ENCODE data around the gene KRTAP1-1. TPM values are rescaled to one million over a fixed set of nuclear protein-coding genes. Genes with fewer than 3 reads are reported as not detected.

KRTAP1-1 gene
- total RNA-seq, 1 experiment from 2014 or later = not detected

- peaks cover 23% of the 10 kb centered on the region for H3K9me3 Mint-ChIP-seq (ENCODE audit: unreplicated experiment)
- ChIA-PET POLR2A (interaction anchor here (0.9 kb wide), 1 partner anchor 160 kb away, joined by 6 read pairs; no protein-coding TSS in a partner anchor), CTCF (interaction anchor here (0.6 kb wide), 1 partner anchor 20 kb away, joined by 3 read pairs; no protein-coding TSS in a partner anchor)
- Histone ChIP-seq H3K4me1 (peaks cover 36% of the 10 kb centered on the region), H3K4me3 (ENCODE audit: low read depth, low read length) (no peak overlapping the region), H3K9me3 (no peaks in the 10 kb centered on the region), H3K27me3 (replicated peaks; ENCODE audit: control insufficient read depth, insufficient read depth, low read length) (no peaks in the 10 kb centered on the region), H3K36me3 (ENCODE audit: control insufficient read depth, insufficient read depth, low read length) (no peaks in the 10 kb centered on the region)
- H3K27me3 Mint-ChIP-seq (ENCODE audit: insufficient read depth, unreplicated experiment) = no peaks in the 10 kb centered on the region
- no peak for DNase-seq
- H3K36me3 Mint-ChIP-seq (ENCODE audit: insufficient read depth, unreplicated experiment) = no peaks in the 10 kb centered on the region
- peaks cover 14% of the 10 kb centered on the region for H3K4me1 Mint-ChIP-seq (ENCODE audit: low read depth, unreplicated experiment)
- no TSS peak for BruUV-seq (replicated peaks)
- H3K27ac Mint-ChIP-seq (ENCODE audit: unreplicated experiment) = no peak overlapping the region
- TF ChIP-seq, protein P1, sequence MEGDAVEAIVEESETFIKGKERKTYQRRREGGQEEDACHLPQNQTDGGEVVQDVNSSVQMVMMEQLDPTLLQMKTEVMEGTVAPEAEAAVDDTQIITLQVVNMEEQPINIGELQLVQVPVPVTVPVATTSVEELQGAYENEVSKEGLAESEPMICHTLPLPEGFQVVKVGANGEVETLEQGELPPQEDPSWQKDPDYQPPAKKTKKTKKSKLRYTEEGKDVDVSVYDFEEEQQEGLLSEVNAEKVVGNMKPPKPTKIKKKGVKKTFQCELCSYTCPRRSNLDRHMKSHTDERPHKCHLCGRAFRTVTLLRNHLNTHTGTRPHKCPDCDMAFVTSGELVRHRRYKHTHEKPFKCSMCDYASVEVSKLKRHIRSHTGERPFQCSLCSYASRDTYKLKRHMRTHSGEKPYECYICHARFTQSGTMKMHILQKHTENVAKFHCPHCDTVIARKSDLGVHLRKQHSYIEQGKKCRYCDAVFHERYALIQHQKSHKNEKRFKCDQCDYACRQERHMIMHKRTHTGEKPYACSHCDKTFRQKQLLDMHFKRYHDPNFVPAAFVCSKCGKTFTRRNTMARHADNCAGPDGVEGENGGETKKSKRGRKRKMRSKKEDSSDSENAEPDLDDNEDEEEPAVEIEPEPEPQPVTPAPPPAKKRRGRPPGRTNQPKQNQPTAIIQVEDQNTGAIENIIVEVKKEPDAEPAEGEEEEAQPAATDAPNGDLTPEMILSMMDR (IDR thresholded peaks at IDR 0.05; ENCODE audit: insufficient read depth in 1 of 2, low read depth in 1 of 2, low read length in 1 of 2, severe bottlenecking in 1 of 2, unreplicated experiment in 1 of 2) = no peak
- H3K4me3 Mint-ChIP-seq (ENCODE audit: unreplicated experiment) = no peak overlapping the region
- intact Hi-C loops (cut with micrococcal nuclease; ENCODE audit: unreplicated experiment) = no loop called here
Measured at GRCh38 chr17:41019415-41019814, 21.8 kb downstream of the KRTAP1-1 start.

DNA sequence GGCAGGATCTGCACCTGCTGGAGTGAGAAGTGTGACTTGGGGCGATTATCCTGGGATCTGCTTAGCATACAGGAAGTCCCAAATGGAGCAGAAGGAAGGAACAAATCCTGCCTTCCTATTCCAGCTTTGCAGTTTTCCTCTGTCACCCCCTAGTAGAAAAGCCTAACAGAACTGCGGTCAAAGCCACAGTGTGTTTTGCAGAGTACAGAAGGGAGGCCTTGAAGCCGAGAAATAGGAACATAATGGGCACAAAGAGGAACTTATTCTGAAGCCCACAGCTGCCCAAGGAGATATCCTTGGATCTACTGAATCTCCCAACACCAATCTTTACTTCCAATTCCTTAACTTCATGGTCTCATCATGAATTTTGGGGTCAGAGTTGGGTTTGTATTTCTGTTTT lies 22.7 kb downstream of the KRTAP1-1 start:
- peaks cover 14% of the 10 kb centered on the region for H3K4me1 Mint-ChIP-seq (ENCODE audit: low read depth, unreplicated experiment)
- H3K27ac Mint-ChIP-seq (ENCODE audit: unreplicated experiment) = no peak overlapping the region
- no peak overlapping the region for H3K4me3 Mint-ChIP-seq (ENCODE audit: unreplicated experiment)
- ChIA-PET CTCF (no interaction called here), POLR2A (no interaction called here)
- H3K27me3 ChIP-seq (replicated peaks; ENCODE audit: control insufficient read depth, insufficient read depth, low read length) = no peaks in the 10 kb centered on the region
- DNase-seq = no peak
- TF ChIP-seq, protein P1 (IDR thresholded peaks at IDR 0.05; ENCODE audit: insufficient read depth in 1 of 2, low read depth in 1 of 2, low read length in 1 of 2, severe bottlenecking in 1 of 2, unreplicated experiment in 1 of 2) = no peak
- H3K36me3 Mint-ChIP-seq (ENCODE audit: insufficient read depth, unreplicated experiment) = no peaks in the 10 kb centered on the region
- H3K4me3 ChIP-seq (ENCODE audit: low read depth, low read length) = no peak overlapping the region
- no TSS peak for BruUV-seq (replicated peaks)
- intact Hi-C loops (cut with micrococcal nuclease; ENCODE audit: unreplicated experiment) = no loop called here
- H3K36me3 ChIP-seq (ENCODE audit: control insufficient read depth, insufficient read depth, low read length) = no peaks in the 10 kb centered on the region
- H3K4me1 ChIP-seq = peaks cover 36% of the 10 kb centered on the region
- H3K9me3 ChIP-seq = no peaks in the 10 kb centered on the region
- peaks cover 23% of the 10 kb centered on the region for H3K9me3 Mint-ChIP-seq (ENCODE audit: unreplicated experiment)
- H3K27me3 Mint-ChIP-seq (ENCODE audit: insufficient read depth, unreplicated experiment) = no peaks in the 10 kb centered on the region

DNA sequence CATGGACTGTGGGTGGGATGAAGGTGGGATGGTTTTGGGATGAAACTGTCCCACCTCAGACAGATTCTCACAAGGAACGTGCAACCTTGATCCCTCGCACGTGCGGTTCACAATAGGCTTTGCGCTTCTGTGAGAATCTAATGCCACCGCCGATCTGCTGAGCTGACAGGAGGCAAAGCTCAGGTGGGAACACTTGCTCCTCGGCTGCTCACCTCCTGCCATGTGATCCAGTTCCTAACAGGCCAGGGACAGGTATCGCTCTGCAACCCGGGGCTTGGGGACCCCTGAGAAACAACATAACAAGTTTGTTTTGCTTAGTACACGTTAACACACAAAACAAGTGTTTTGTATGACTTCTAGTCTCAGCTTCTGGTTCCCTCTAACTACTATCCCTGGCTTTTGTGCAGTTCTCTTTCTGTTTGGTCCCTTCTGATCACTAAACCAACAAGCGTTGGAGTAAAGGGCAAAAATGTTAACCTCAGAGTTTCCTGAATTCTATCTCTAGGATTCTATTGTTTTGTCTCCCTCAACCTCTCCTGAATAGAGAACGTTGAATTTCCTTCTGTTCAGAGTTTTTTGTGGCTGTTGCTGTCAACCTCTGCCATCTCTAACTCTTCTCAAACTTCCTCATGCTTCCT lies 24.6 kb downstream of the KRTAP1-1 start:
- no TSS peak for BruUV-seq (replicated peaks)
- Histone ChIP-seq H3K9me3 (peaks cover 2% of the 10 kb centered on the region; the same call in 1 of the 2 replicates), H3K4me1 (peaks cover 36% of the 10 kb centered on the region), H3K4me3 (ENCODE audit: low read depth, low read length) (no peak overlapping the region), H3K27me3 (replicated peaks; ENCODE audit: control insufficient read depth, insufficient read depth, low read length) (no peaks in the 10 kb centered on the region), H3K36me3 (ENCODE audit: control insufficient read depth, insufficient read depth, low read length) (no peaks in the 10 kb centered on the region)
- peaks cover 25% of the 10 kb centered on the region for H3K9me3 Mint-ChIP-seq (ENCODE audit: unreplicated experiment)
- ChIA-PET POLR2A (no interaction called here), CTCF (no interaction called here)
- TF ChIP-seq, protein P1 (IDR thresholded peaks at IDR 0.05; ENCODE audit: insufficient read depth in 1 of 2, low read depth in 1 of 2, low read length in 1 of 2, severe bottlenecking in 1 of 2, unreplicated experiment in 1 of 2) = no peak
- no peak for DNase-seq
- no peaks in the 10 kb centered on the region for H3K27me3 Mint-ChIP-seq (ENCODE audit: insufficient read depth, unreplicated experiment)
- no peak overlapping the region for H3K4me3 Mint-ChIP-seq (ENCODE audit: unreplicated experiment)
- H3K27ac Mint-ChIP-seq (ENCODE audit: unreplicated experiment) = peak overlapping the region; percentile 48
- no peaks in the 10 kb centered on the region for H3K36me3 Mint-ChIP-seq (ENCODE audit: insufficient read depth, unreplicated experiment)
- intact Hi-C loops (cut with micrococcal nuclease; ENCODE audit: unreplicated experiment) = no loop called here
- H3K4me1 Mint-ChIP-seq (ENCODE audit: low read depth, unreplicated experiment) = peaks cover 23% of the 10 kb centered on the region

All from Caco-2 (cell line).